CD4-positive, alpha-beta memory T cell (primary cell): ENCODE data around the gene RAP1GAP2. TPM values are rescaled to one million over a fixed set of nuclear protein-coding genes. Genes with fewer than 3 reads are reported as not detected.

Experiments
- CTCF ChIA-PET: fragments of 350-600 bp; sonication (Branson Sonifier 250); formaldehyde crosslinking; loops from one replicate; lab custom pipeline; 2021; ENCODE audit warnings: inconsistent platforms; ENCODE audit not compliant: partially characterized antibody; lab: Charles Lee
- POLR2A ChIA-PET: fragments of 350-600 bp; sonication (Branson Sonifier 250); formaldehyde crosslinking; loops from one replicate; lab custom pipeline; 2021; ENCODE audit not compliant: partially characterized antibody; lab: Charles Lee
- DNase-seq, 5 donors: peaks; one replicate each; pipeline versions ENCODE4 v3.0.0 to v3.0.0-alpha.2; 2020 to 2022; ENCODE audit warnings: mixed read lengths in 1 of 5
- H3K27ac ChIP-seq: one replicate; pipeline ENCODE4 v1.7.0; 2013; ENCODE audit warnings: low read depth, low read length
- H3K27me3 ChIP-seq: 2 replicates; pipeline ENCODE4 v1.7.0; 2013; ENCODE audit warnings: mild to moderate bottlenecking, low read length, moderate library complexity; ENCODE audit not compliant: insufficient read depth
- H3K36me3 ChIP-seq: 2 replicates; pipeline ENCODE4 v1.7.0; 2013; ENCODE audit warnings: mild to moderate bottlenecking, low read length, moderate library complexity; ENCODE audit not compliant: insufficient read depth
- H3K4me1 ChIP-seq: 2 replicates; pipeline ENCODE4 v1.7.0; 2013; ENCODE audit warnings: mild to moderate bottlenecking, low read length, moderate library complexity; ENCODE audit not compliant: insufficient read depth
- H3K4me3 ChIP-seq, 2 donors: one replicate each; pipeline ENCODE4 v1.7.0; 2013; ENCODE audit warnings: low read length in 2 of 2, mild to moderate bottlenecking in 1 of 2
- H3K9me3 ChIP-seq, 2 donors: one replicate each; pipeline ENCODE4 v1.7.0; 2013; ENCODE audit warnings: low read length in 2 of 2, control low read depth in 1 of 2; ENCODE audit not compliant: control insufficient read depth in 1 of 2
- H3K27ac Mint-ChIP-seq, 7 donors: one replicate each; pipeline ENCODE4 v1.8.0; 2020 to 2021; ENCODE audit warnings: mixed read lengths in 7 of 7, mild to moderate bottlenecking in 6 of 7, inconsistent platforms in 3 of 7, moderate library complexity in 3 of 7
- H3K27me3 Mint-ChIP-seq, 2 donors: one replicate each; pipeline ENCODE4 v1.8.0; 2020 to 2021; ENCODE audit warnings: mixed read lengths in 2 of 2
- H3K36me3 Mint-ChIP-seq, 2 donors: one replicate each; pipeline ENCODE4 v1.8.0; 2020 to 2021; ENCODE audit warnings: mixed read lengths in 2 of 2, inconsistent platforms in 1 of 2, mild to moderate bottlenecking in 1 of 2
- H3K4me1 Mint-ChIP-seq, 4 donors: one replicate each; pipeline ENCODE4 v1.8.0; 2020 to 2021; ENCODE audit warnings: mixed read lengths in 4 of 4, mild to moderate bottlenecking in 1 of 4
- H3K4me3 Mint-ChIP-seq, 8 donors: one replicate each; pipeline ENCODE4 v1.8.0; 2020 to 2021; ENCODE audit warnings: mixed read lengths in 8 of 8, mild to moderate bottlenecking in 7 of 8, moderate library complexity in 6 of 8, inconsistent platforms in 3 of 8
- H3K9me3 Mint-ChIP-seq, 8 donors: one replicate each; pipeline ENCODE4 v1.8.0; 2020 to 2021; ENCODE audit warnings: mixed read lengths in 8 of 8, mild to moderate bottlenecking in 5 of 8, inconsistent platforms in 3 of 8, moderate library complexity in 1 of 8
- intact Hi-C: fragments of 100-400 bp; cut with micrococcal nuclease; formaldehyde crosslinking; loops from one replicate; pipeline ENCODE4 v1.15.1; 2023
- polyA plus RNA-seq, 2 donors: library from polyadenylated mRNA; unstranded; fragments of 300-500 nt; fragmentation: Illumina TruSeq; gene quantifications; one replicate each; pipeline ENCODE4 v1.2.3, GENCODE V29; 2021
- total RNA-seq, 2 experiments: library from RNA; stranded (reverse); gene quantifications; one replicate each; pipeline ENCODE4 v1.2.3, GENCODE V29; 2021

RAP1GAP2 gene
- total and polyA plus RNA-seq, 4 experiments from 2014 or later, result 0.38 to 9.9 (median 8.0) TPM

DNA sequence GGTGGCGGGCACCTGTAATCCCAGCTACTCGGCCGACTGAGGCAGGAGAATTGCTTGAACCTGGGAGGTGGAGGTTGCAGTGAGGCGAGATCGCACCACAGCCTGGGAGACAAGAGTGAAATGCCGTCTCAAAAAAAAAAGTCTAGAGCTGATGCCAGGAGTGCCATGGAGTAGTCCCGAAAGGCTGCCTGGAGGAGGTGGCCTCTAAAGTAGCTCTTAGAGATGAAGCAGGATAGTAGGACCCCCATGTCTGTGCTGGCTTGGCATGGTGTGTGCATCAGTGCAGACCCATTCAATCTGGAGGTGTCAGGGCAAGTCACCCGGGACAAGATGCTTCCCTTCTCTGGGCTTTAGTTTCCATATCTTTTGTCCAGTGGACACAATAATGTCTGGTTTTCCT is 6.3 kb downstream of the RAP1GAP2 start:
- H3K36me3 Mint-ChIP-seq, result peaks cover 32 to 54% of the 10 kb centered on the region in 2 donors
- no peaks in the 10 kb centered on the region for H3K9me3 ChIP-seq
- H3K4me3 Mint-ChIP-seq, result no peak overlapping the region
- H3K27me3 Mint-ChIP-seq, result no peaks in the 10 kb centered on the region
- peaks cover 27% of the 10 kb centered on the region for H3K36me3 ChIP-seq
- DNase-seq, result no peak
- no peaks in the 10 kb centered on the region for H3K27me3 ChIP-seq
- H3K27ac Mint-ChIP-seq, result peak overlapping the region in 2 of 7 donors; percentile 9 to 52
- no peaks in the 10 kb centered on the region for H3K9me3 Mint-ChIP-seq
- intact Hi-C loops, result no loop called here
- POLR2A ChIA-PET, result interaction anchor here (3.0 kb wide), 1 partner anchor 12 kb away, joined by 18 read pairs; no protein-coding TSS in a partner anchor
- peaks cover 34% of the 10 kb centered on the region for H3K4me1 ChIP-seq
- H3K4me3 ChIP-seq, result no peak overlapping the region
- CTCF ChIA-PET, result interaction anchor here (0.6 to 3.4 kb wide), 5 partner anchors 12 to 209 kb away, joined by 3 to 15 read pairs (median 8); no protein-coding TSS in a partner anchor
- no peak overlapping the region for H3K27ac ChIP-seq
- H3K4me1 Mint-ChIP-seq, result peaks cover 35 to 75% (median 47%) of the 10 kb centered on the region in 4 donors

DNA sequence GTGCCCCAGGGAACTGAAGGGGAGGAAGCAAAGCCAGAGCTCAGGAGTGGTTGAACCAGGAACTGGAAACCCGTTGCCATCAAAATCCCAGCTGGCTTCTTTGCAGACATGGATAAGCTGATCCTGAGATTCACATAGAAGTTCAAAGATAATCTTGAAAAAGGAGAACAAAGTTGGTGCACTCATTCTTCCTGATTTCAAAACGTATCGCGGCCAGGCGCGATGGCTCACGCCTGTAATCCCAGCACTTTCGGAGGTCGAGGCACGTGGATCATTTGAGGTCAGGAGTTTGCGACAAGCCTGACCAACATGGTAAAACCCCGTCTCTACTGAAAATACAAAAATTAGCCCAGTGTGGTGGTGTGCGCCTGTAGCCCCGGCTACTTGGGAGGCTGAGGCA is 7.1 kb downstream of the RAP1GAP2 start:
- intact Hi-C loops, result no loop called here
- Histone ChIP-seq H3K27me3 (no peaks in the 10 kb centered on the region), H3K4me3 (no peak overlapping the region), H3K9me3 (no peaks in the 10 kb centered on the region), H3K27ac (no peak overlapping the region), H3K36me3 (peaks cover 27% of the 10 kb centered on the region), H3K4me1 (peaks cover 26% of the 10 kb centered on the region)
- no peaks in the 10 kb centered on the region for H3K9me3 Mint-ChIP-seq
- H3K4me3 Mint-ChIP-seq, result no peak overlapping the region
- no peak for DNase-seq
- H3K27me3 Mint-ChIP-seq, result no peaks in the 10 kb centered on the region
- CTCF ChIA-PET, result interaction anchor here (0.6 to 3.4 kb wide), 6 partner anchors 11 to 24 kb away, joined by 3 to 15 read pairs (median 6); no protein-coding TSS in a partner anchor
- peaks cover 28 to 72% (median 44%) of the 10 kb centered on the region in 4 donors for H3K4me1 Mint-ChIP-seq
- POLR2A ChIA-PET, result interaction anchor here (1.5 to 3.0 kb wide), 2 partner anchors 9 to 11 kb away, joined by 4 to 18 read pairs; no protein-coding TSS in a partner anchor
- peaks cover 32 to 50% of the 10 kb centered on the region in 2 donors for H3K36me3 Mint-ChIP-seq
- peak overlapping the region in 2 of 7 donors; percentile 46 to 73 for H3K27ac Mint-ChIP-seq

DNA sequence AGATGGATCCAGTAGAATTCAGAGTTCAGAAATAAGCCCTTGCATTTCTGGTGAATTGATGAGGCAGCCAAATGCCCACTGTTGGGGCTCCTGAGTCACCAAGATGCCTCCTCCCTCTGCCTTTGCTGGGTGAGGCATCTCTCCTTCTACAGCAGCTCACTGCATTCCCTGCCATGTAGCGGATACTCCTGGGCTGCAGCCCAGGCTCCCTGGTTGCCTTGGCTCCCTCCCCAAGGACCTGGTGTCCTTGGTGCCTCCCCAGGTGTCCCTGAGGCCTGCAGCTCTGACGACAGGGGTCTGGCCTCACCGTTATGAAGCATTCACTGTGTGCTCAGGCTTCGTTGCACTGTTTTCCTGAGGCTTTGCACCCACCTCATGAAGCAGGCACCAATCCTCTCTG is 7.7 kb downstream of the RAP1GAP2 start:
- Histone ChIP-seq H3K4me3 (no peak overlapping the region), H3K4me1 (peaks cover 21% of the 10 kb centered on the region), H3K36me3 (peaks cover 27% of the 10 kb centered on the region), H3K27me3 (no peaks in the 10 kb centered on the region), H3K9me3 (no peaks in the 10 kb centered on the region), H3K27ac (no peak overlapping the region)
- Mint-ChIP-seq H3K36me3 (peaks cover 32 to 51% of the 10 kb centered on the region in 2 donors), H3K27ac (no peak overlapping the region), H3K27me3 (no peaks in the 10 kb centered on the region), H3K4me1 (peaks cover 30 to 70% (median 45%) of the 10 kb centered on the region in 4 donors), H3K9me3 (no peaks in the 10 kb centered on the region), H3K4me3 (no peak overlapping the region)
- no peak for DNase-seq
- CTCF ChIA-PET, result interaction anchor here (0.6 to 3.4 kb wide), 3 partner anchors 10 to 24 kb away, joined by 3 to 15 read pairs (median 8); no protein-coding TSS in a partner anchor
- POLR2A ChIA-PET, result interaction anchor here (1.3 to 3.0 kb wide), 3 partner anchors 8 to 18 kb away, joined by 3 to 18 read pairs (median 4); no protein-coding TSS in a partner anchor
- intact Hi-C loops, result no loop called here

DNA sequence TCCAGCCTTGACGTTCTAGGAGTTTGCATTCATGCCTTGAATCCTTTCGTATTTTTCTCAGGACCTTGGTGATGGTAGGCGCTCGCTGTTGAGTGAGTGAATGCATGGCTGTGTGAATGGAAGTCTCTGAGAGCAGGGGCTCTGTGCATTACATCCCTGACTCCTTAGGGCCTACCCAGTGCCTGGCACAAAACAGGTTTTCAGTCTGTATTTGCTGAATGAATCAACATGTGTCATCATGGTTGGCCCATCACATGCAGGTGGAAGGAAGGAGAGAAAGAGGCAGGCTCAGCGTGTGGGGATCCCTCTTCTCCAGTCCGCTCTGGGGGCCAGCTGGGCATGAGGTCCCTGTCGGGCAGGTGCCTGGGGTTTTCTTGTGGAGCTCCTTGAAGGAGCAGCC is 8.7 kb downstream of the RAP1GAP2 start:
- no peak overlapping the region for H3K4me3 Mint-ChIP-seq
- Histone ChIP-seq H3K4me1 (peaks cover 11% of the 10 kb centered on the region), H3K27me3 (no peaks in the 10 kb centered on the region), H3K9me3 (no peaks in the 10 kb centered on the region), H3K27ac (no peak overlapping the region), H3K36me3 (peaks cover 27% of the 10 kb centered on the region), H3K4me3 (no peak overlapping the region)
- no peaks in the 10 kb centered on the region for H3K9me3 Mint-ChIP-seq
- H3K27me3 Mint-ChIP-seq, result no peaks in the 10 kb centered on the region
- H3K36me3 Mint-ChIP-seq, result peaks cover 32 to 44% of the 10 kb centered on the region in 2 donors
- CTCF ChIA-PET, result interaction anchor here (1.9 to 2.1 kb wide), 3 partner anchors 10 to 23 kb away, joined by 6 to 8 read pairs (median 7); no protein-coding TSS in a partner anchor
- POLR2A ChIA-PET, result interaction anchor here (1.3 to 1.6 kb wide), 3 partner anchors 8 to 19 kb away, joined by 3 to 10 read pairs (median 7); partner anchors contain the start of gene RAP1GAP2
- intact Hi-C loops, result no loop called here
- H3K27ac Mint-ChIP-seq, result no peak overlapping the region
- no peak for DNase-seq
- peaks cover 26 to 61% (median 41%) of the 10 kb centered on the region in 4 donors for H3K4me1 Mint-ChIP-seq

DNA sequence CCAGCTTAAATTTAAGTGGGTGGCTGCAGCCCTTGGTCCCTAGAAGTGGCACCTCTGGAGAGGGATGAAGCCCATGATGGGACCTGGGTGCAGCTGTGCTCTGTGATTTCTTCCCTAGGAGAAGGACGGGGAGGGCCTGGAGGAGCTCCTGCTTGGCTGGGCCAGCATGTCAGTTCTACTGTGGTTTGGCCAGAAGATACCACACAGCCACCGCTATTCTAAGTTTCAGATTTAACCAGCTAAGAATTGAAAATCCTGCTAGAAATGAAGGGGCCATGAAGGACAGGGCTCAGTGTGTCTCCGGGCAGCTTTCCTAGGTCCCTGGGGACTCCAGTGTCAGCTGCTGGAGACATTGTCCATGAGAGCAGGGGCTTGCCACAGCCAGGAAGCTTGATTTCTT is 9.7 kb downstream of the RAP1GAP2 start:
- CTCF ChIA-PET, result interaction anchor here (1.5 to 2.1 kb wide), 4 partner anchors 9 to 22 kb away, joined by 3 to 8 read pairs (median 6); no protein-coding TSS in a partner anchor
- H3K27ac ChIP-seq, result no peak overlapping the region
- Mint-ChIP-seq H3K4me1 (peaks cover 27 to 60% (median 37%) of the 10 kb centered on the region in 4 donors), H3K9me3 (no peaks in the 10 kb centered on the region), H3K36me3 (peaks cover 26 to 42% of the 10 kb centered on the region in 2 donors), H3K4me3 (no peak overlapping the region), H3K27me3 (no peaks in the 10 kb centered on the region), H3K27ac (no peak overlapping the region)
- H3K4me1 ChIP-seq, result peaks cover 6% of the 10 kb centered on the region
- no peaks in the 10 kb centered on the region for H3K9me3 ChIP-seq
- POLR2A ChIA-PET, result interaction anchor here (1.2 to 1.6 kb wide), 3 partner anchors 8 to 15 kb away, joined by 5 to 10 read pairs (median 7); partner anchors contain the start of gene RAP1GAP2
- H3K4me3 ChIP-seq, result no peak overlapping the region
- intact Hi-C loops, result no loop called here
- peaks cover 24% of the 10 kb centered on the region for H3K36me3 ChIP-seq
- no peaks in the 10 kb centered on the region for H3K27me3 ChIP-seq
- DNase-seq, result no peak

DNA sequence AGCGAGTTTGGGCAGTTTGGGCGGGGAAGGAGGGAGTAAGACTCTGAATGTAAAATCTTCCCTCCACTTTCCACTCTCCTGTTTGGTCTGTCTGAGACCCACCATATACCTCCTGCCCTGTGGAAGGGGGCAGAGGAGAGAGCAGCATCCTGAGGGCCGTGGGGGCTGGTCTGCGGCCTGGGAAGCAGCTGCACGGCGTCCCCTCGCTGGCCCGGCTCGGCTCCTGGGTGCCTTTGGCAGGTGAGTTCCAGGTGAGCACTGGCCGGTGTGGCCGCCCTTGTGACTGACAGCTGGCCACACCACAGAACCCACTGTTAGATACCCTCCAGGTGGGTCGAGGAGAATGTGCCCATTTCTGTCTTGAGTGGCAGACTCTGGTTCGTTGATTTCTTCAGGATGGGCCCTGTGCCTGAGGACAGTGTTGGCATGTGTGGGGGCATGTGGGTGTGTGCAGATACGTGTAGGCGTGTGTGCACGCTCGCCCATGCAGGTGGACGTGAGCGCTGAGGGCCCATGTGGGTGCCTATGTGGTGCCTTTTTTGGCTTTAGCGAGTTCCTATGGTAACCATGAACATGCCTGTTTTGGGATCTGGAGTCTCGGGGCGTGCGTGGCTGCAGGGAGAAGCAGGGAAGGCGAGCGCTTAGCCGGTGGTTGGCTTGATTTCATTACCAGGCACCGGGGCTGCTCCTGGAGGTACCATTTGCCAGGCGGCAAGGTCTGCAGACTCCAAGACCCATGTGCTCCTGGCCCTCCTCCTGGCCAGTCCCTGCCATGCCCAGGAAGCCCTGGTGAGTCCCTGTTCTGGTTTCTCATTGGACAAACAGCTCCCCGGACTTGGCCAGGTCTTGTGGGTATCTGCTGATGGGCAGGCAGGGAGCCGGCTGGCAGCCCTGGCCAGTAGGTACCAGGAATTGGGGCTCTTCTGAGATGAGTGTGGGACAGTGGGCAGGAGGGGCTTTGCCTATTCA is 12.4 kb downstream of the RAP1GAP2 start:
- no peaks in the 10 kb centered on the region for H3K27me3 ChIP-seq
- no peak overlapping the region for H3K4me3 ChIP-seq
- no peak for DNase-seq
- Mint-ChIP-seq H3K36me3 (peaks cover 13 to 33% of the 10 kb centered on the region in 2 donors), H3K4me3 (no peak overlapping the region), H3K9me3 (no peaks in the 10 kb centered on the region), H3K4me1 (peaks cover 27 to 60% (median 37%) of the 10 kb centered on the region in 4 donors), H3K27ac (peak overlapping the region in 2 of 7 donors; percentile 60 to 85), H3K27me3 (no peaks in the 10 kb centered on the region)
- peaks cover 22% of the 10 kb centered on the region for H3K4me1 ChIP-seq
- intact Hi-C loops, result no loop called here
- H3K36me3 ChIP-seq, result peaks cover 7% of the 10 kb centered on the region
- no peak overlapping the region for H3K27ac ChIP-seq
- ChIA-PET POLR2A (interaction anchor here (1.0 kb wide), 1 partner anchor 13 kb away, joined by 3 read pairs; the partner anchor contains the start of gene RAP1GAP2), CTCF (interaction anchor here (1.9 kb wide), 1 partner anchor 22 kb away, joined by 5 read pairs; no protein-coding TSS in a partner anchor)
- no peaks in the 10 kb centered on the region for H3K9me3 ChIP-seq
